K562 (cell line): ENCODE measurements around the gene LITAF. TPM values are rescaled to one million over a fixed set of nuclear protein-coding genes. Genes with fewer than 3 reads are reported as not detected.

Experiments
- BCOR ChIP-seq: fragments of 450-650 bp; IDR thresholded peaks from 2 replicates; pipeline ENCODE4 v1.6.1; 2016
- BMI1 ChIP-seq: fragments of 150-350 bp; IDR thresholded peaks from 2 replicates; pipeline ENCODE4 v1.6.1; 2014; ENCODE audit warnings: low read length
- BRD9 ChIP-seq: fragments of 450-650 bp; IDR thresholded peaks from 2 replicates; pipeline ENCODE4 v1.6.1; 2018; ENCODE audit warnings: low read depth; ENCODE audit not compliant: partially characterized antibody
- CREBBP ChIP-seq: IDR thresholded peaks from one replicate; pipeline ENCODE4 v1.6.1; 2012; ENCODE audit warnings: low read depth, mild to moderate bottlenecking, control low read depth, inconsistent platforms, low read length
- CTCFL ChIP-seq: IDR thresholded peaks from 2 replicates; pipeline ENCODE4 v1.6.1; 2011; ENCODE audit warnings: borderline replicate concordance, low read depth, mild to moderate bottlenecking, moderate library complexity, low read length; ENCODE audit not compliant: insufficient read depth, poor library complexity, severe bottlenecking
- ELF1 ChIP-seq: fragments of 200-800 bp; sonication (Bioruptor generic); IDR thresholded peaks from 2 replicates; pipeline ENCODE4 v1.6.1; 2016; ENCODE audit warnings: missing genetic modification characterization, missing compliant biosample characterization
- ESRRB ChIP-seq: fragments of 250-450 bp; sonication (Bioruptor Pico); IDR thresholded peaks from 2 replicates; pipeline ENCODE4 v1.5.0; 2020; ENCODE audit warnings: mild to moderate bottlenecking, moderate library complexity, borderline replicate concordance
- IRF2 ChIP-seq: sonication (generic); formaldehyde crosslinking; IDR thresholded peaks from 2 replicates; pipeline ENCODE4 v1.8.1; 2022; ENCODE audit warnings: mild to moderate bottlenecking, missing genetic modification reagents
- KDM1A ChIP-seq, 2 experiments: fragments of 450-650 bp; IDR thresholded peaks; 2 replicates each; pipeline ENCODE4 v1.6.1; 2016; ENCODE audit warnings: mild to moderate bottlenecking in 2 of 2
- MAFK ChIP-seq: IDR thresholded peaks from 2 replicates; pipeline ENCODE4 v1.6.1; 2011; ENCODE audit warnings: low read length, improper control_type of control experiment
- MAZ ChIP-seq, 2 experiments: fragments of 450-650 bp in 1 of 2; sonication (generic) in 1 of 2; formaldehyde crosslinking; IDR thresholded peaks in 1 of 2; conservative IDR thresholded peaks in 1 of 2; 2 replicates each; pipeline versions ENCODE4 v1.4.0 to v1.5.0; 2020; ENCODE audit warnings: mild to moderate bottlenecking in 1 of 2, missing genetic modification reagents in 1 of 2
- MLLT1 ChIP-seq, 2 experiments: fragments of 450-650 bp; IDR thresholded peaks; 2 replicates each; pipeline ENCODE4 v1.6.1; 2016
- MYBL2 ChIP-seq, 2 experiments: fragments of 450-650 bp in 1 of 2; sonication (generic) in 1 of 2; formaldehyde crosslinking in 1 of 2; IDR thresholded peaks; 2 replicates each; pipeline versions ENCODE4 v1.6.1 to v1.8.1; 2017 to 2022; ENCODE audit warnings: borderline replicate concordance in 1 of 2, inconsistent platforms in 1 of 2, low read depth in 1 of 2, mild to moderate bottlenecking in 1 of 2, missing genetic modification reagents in 1 of 2, moderate library complexity in 1 of 2
- NKRF ChIP-seq: fragments of 450-650 bp; IDR thresholded peaks from 2 replicates; pipeline ENCODE4 v1.6.1; 2016; ENCODE audit warnings: borderline replicate concordance
- RFX1 ChIP-seq: fragments of 450-650 bp; IDR thresholded peaks from 2 replicates; pipeline ENCODE4 v1.6.1; 2016; ENCODE audit warnings: mild to moderate bottlenecking, moderate library complexity
- SMARCA4 ChIP-seq: fragments of 450-650 bp; IDR thresholded peaks from 2 replicates; pipeline ENCODE4 v1.6.1; 2016
- SMC3 ChIP-seq: conservative IDR thresholded peaks from 2 replicates; pipeline ENCODE4 v1.6.1; 2011; ENCODE audit warnings: low read depth, low read length, improper control_type of control experiment; ENCODE audit not compliant: insufficient read depth
- STAG1 ChIP-seq: sonication (generic); formaldehyde crosslinking; IDR thresholded peaks from 2 replicates; pipeline ENCODE4 v1.5.0; 2020; ENCODE audit warnings: missing genetic modification reagents, borderline replicate concordance
- TEAD1 ChIP-seq, 2 experiments: fragments of 450-650 bp in 1 of 2; sonication (generic) in 1 of 2; formaldehyde crosslinking; IDR thresholded peaks; 2 replicates each; pipeline versions ENCODE4 v1.4.0 to v1.8.0; 2020 to 2022; ENCODE audit warnings: mild to moderate bottlenecking in 2 of 2, missing genetic modification reagents in 1 of 2
- TGIF2 ChIP-seq: sonication (generic); formaldehyde crosslinking; IDR thresholded peaks from 2 replicates; pipeline ENCODE4 v1.8.1; 2022; ENCODE audit warnings: mild to moderate bottlenecking, missing genetic modification reagents, moderate library complexity
- ZNF184 ChIP-seq: sonication (generic); formaldehyde crosslinking; IDR thresholded peaks from 2 replicates; pipeline ENCODE4 v1.5.0; 2020; ENCODE audit warnings: missing genetic modification reagents
- ZNF217 ChIP-seq: sonication (generic); formaldehyde crosslinking; IDR thresholded peaks from 2 replicates; pipeline ENCODE4 v1.8.0; 2022; ENCODE audit warnings: mild to moderate bottlenecking, missing genetic modification reagents
- ZNF239 ChIP-seq: fragments of 250-450 bp; sonication (Bioruptor Pico); IDR thresholded peaks from 2 replicates; pipeline ENCODE4 v1.4.0; 2020; ENCODE audit warnings: mild to moderate bottlenecking
- ZNF253 ChIP-seq: fragments of 250-450 bp; sonication (Bioruptor Pico); conservative IDR thresholded peaks from 2 replicates; pipeline ENCODE4 v1.6.1; 2021; ENCODE audit warnings: mild to moderate bottlenecking
- polyA plus RNA-seq, 8 experiments: library from polyadenylated mRNA; depleted of rRNA in 4 of 8; stranded (reverse) in 5 of 8; unstranded in 3 of 8; fragments of >200 nt; fragmentation: Nextera tagmentation in 2 of 8; fragmentation: Illumina TruSeq in 1 of 8; extraction: Ambion mirVana in 2 of 8; extraction: Trizol in 1 of 8; gene quantifications; 2 replicates each; pipeline versions ENCODE4 v1.2.1 to v1.2.3, GENCODE V29; 2011 to 2014; ENCODE audit warnings: inconsistent platforms in 1 of 8, missing spikeins in 1 of 8
- total RNA-seq, 7 experiments: library from RNA; depleted of rRNA in 6 of 7; stranded (reverse); fragments of >200 nt in 6 of 7; fragmentation: Illumina TruSeq in 2 of 7; extraction: Trizol in 2 of 7; gene quantifications; 2 replicates each; pipeline versions ENCODE4 v1.2.1 to v1.2.3, GENCODE V29; 2011 to 2021; ENCODE audit warnings: low replicate concordance in 1 of 7

Gene LITAF
- total and polyA plus RNA-seq, 9 of the 15 experiments (the other 6 are each of a cell fraction or from before 2014, with no cell fraction given): 4.1 to 17.8 (median 11.9) TPM

- TF ChIP-seq SMARCA4: no peak
- no peak for TF ChIP-seq ZNF253 (CRISPR knock-in tag)
- TF ChIP-seq KDM1A (IDR thresholded peaks at IDR 0.05): peak; percentile 23 to 53; a peak in 3 of 4 replicates
- TF ChIP-seq BRD9: no peak
- no peak for TF ChIP-seq RFX1
- TF ChIP-seq ZNF217 (CRISPR knock-in tag): no peak
- TF ChIP-seq STAG1 (CRISPR knock-in tag): no peak
- TF ChIP-seq MYBL2 (IDR thresholded peaks at IDR 0.05; ENCODE audit: low read depth): no peak
- no peak for TF ChIP-seq MYBL2 (CRISPR knock-in tag; IDR thresholded peaks at IDR 0.05; ENCODE audit: borderline replicate concordance)
- TF ChIP-seq BMI1: no peak
- TF ChIP-seq ZNF184 (CRISPR knock-in tag): no peak
- TF ChIP-seq SMC3: no peak
- TF ChIP-seq ZNF239 (CRISPR knock-in tag): no peak
- TF ChIP-seq BCOR: peak; percentile 71
- TF ChIP-seq TEAD1 (CRISPR knock-in tag; IDR thresholded peaks at IDR 0.05): no peak
- TF ChIP-seq CTCFL: no peak
- no peak for TF ChIP-seq MLLT1 (IDR thresholded peaks at IDR 0.05)
- TF ChIP-seq IRF2 (CRISPR knock-in tag): no peak
- no peak for TF ChIP-seq CREBBP
- no peak for TF ChIP-seq ESRRB
- no peak for TF ChIP-seq MAFK
- TF ChIP-seq TGIF2 (CRISPR knock-in tag): no peak
- no peak for TF ChIP-seq NKRF
- no peak for TF ChIP-seq ELF1 (tag)
- no peak for TF ChIP-seq MAZ (CRISPR knock-in tag; conservative IDR thresholded peaks at IDR 0.05 in 1 of 2, IDR thresholded peaks at IDR 0.05 in 1 of 2)
Measured at GRCh38 chr16:11507350-11507749, 79.4 kb downstream of the LITAF start (continued).
